Measurements from ENCODE around the gene SLC13A3. TPM values are rescaled to one million over a fixed set of nuclear protein-coding genes. Genes with fewer than 3 reads are reported as not detected.

The SLC13A3 gene
- total RNA-seq, 1 donor from 2014 or later: 2.9 TPM

- H3K27ac Mint-ChIP-seq: no peak overlapping the region
- H3K36me3 Mint-ChIP-seq (ENCODE audit: insufficient read depth): peaks cover 2% of the 10 kb centered on the region
- no peaks in the 10 kb centered on the region for H3K9me3 Mint-ChIP-seq (ENCODE audit: low read depth)
- no peak for DNase-seq (ENCODE audit: low spot score, unreplicated experiment)
- no peak for TF ChIP-seq CTCF (IDR thresholded peaks at IDR 0.05; ENCODE audit: unreplicated experiment)
- H3K4me3 Mint-ChIP-seq (ENCODE audit: low read depth): no peak overlapping the region
- H3K4me1 Mint-ChIP-seq (ENCODE audit: low read depth): no peaks in the 10 kb centered on the region
- no peaks in the 10 kb centered on the region for H3K27me3 Mint-ChIP-seq
Measured at GRCh38 chr20:46581391-46581790, 69.9 kb downstream of the SLC13A3 start.

GRCh38 chr20:46580613-46581205 is 70.5 kb downstream of the SLC13A3 start:
- DNase-seq (ENCODE audit: low spot score, unreplicated experiment): no peak
- Mint-ChIP-seq H3K27ac (no peak overlapping the region), H3K9me3 (ENCODE audit: low read depth) (no peaks in the 10 kb centered on the region), H3K4me1 (ENCODE audit: low read depth) (no peaks in the 10 kb centered on the region), H3K27me3 (no peaks in the 10 kb centered on the region), H3K4me3 (ENCODE audit: low read depth) (no peak overlapping the region), H3K36me3 (ENCODE audit: insufficient read depth) (peaks cover 2% of the 10 kb centered on the region)
- no peak for TF ChIP-seq CTCF (IDR thresholded peaks at IDR 0.05; ENCODE audit: unreplicated experiment)

- no peak for TF ChIP-seq CTCF (IDR thresholded peaks at IDR 0.05; ENCODE audit: unreplicated experiment)
- peaks cover 2% of the 10 kb centered on the region for H3K36me3 Mint-ChIP-seq (ENCODE audit: insufficient read depth)
- H3K9me3 Mint-ChIP-seq (ENCODE audit: low read depth): no peaks in the 10 kb centered on the region
- DNase-seq (ENCODE audit: low spot score, unreplicated experiment): no peak
- no peaks in the 10 kb centered on the region for H3K27me3 Mint-ChIP-seq
- H3K4me1 Mint-ChIP-seq (ENCODE audit: low read depth): no peaks in the 10 kb centered on the region
- H3K4me3 Mint-ChIP-seq (ENCODE audit: low read depth): no peak overlapping the region
- no peak overlapping the region for H3K27ac Mint-ChIP-seq
Measured at GRCh38 chr20:46578745-46579144, 72.5 kb downstream of the SLC13A3 start.

- DNase-seq (ENCODE audit: low spot score, unreplicated experiment): no peak
- Mint-ChIP-seq H3K27ac (no peak overlapping the region), H3K36me3 (ENCODE audit: insufficient read depth) (peaks cover 2% of the 10 kb centered on the region), H3K4me3 (ENCODE audit: low read depth) (no peak overlapping the region), H3K9me3 (ENCODE audit: low read depth) (no peaks in the 10 kb centered on the region), H3K4me1 (ENCODE audit: low read depth) (no peaks in the 10 kb centered on the region), H3K27me3 (no peaks in the 10 kb centered on the region)
- no peak for TF ChIP-seq CTCF (IDR thresholded peaks at IDR 0.05; ENCODE audit: unreplicated experiment)
Measured at GRCh38 chr20:46576774-46577395, 74.4 kb downstream of the SLC13A3 start.

GRCh38 chr20:46575937-46576461 is 75.3 kb downstream of the SLC13A3 start:
- Mint-ChIP-seq H3K9me3 (ENCODE audit: low read depth) (no peaks in the 10 kb centered on the region), H3K27ac (no peak overlapping the region), H3K4me3 (ENCODE audit: low read depth) (no peak overlapping the region), H3K27me3 (no peaks in the 10 kb centered on the region), H3K36me3 (ENCODE audit: insufficient read depth) (no peaks in the 10 kb centered on the region), H3K4me1 (ENCODE audit: low read depth) (no peaks in the 10 kb centered on the region)
- DNase-seq (ENCODE audit: low spot score, unreplicated experiment): no peak
- no peak for TF ChIP-seq CTCF (IDR thresholded peaks at IDR 0.05; ENCODE audit: unreplicated experiment)

Data from progenitor cell of endocrine pancreas (in vitro differentiated cells).